HAP-1 (cell line): Measurements from ENCODE around the gene NCOA3.

Source experiments
- DNase-seq, 2 experiments: peaks; one replicate each; pipeline ENCODE4 v3.0.0-alpha.2; 2016 to 2020; ENCODE audit warnings: low spot score in 2 of 2
- H3K27me3 ChIP-seq: fragments of 250-450 bp; sonication (Bioruptor Pico); 2 replicates; pipeline ENCODE4 v1.5.1; 2020; ENCODE audit warnings: low read depth, mild to moderate bottlenecking, moderate library complexity
- H3K36me3 ChIP-seq: fragments of 250-450 bp; sonication (Bioruptor Pico); replicated peaks from 2 replicates; pipeline ENCODE4 v1.5.1; 2020; ENCODE audit warnings: mild to moderate bottlenecking
- H3K4me1 ChIP-seq: fragments of 250-450 bp; sonication (Bioruptor Pico); 2 replicates; pipeline ENCODE4 v1.5.1; 2020; ENCODE audit warnings: mild to moderate bottlenecking
- H3K4me3 ChIP-seq: fragments of 250-450 bp; sonication (Bioruptor Pico); 2 replicates; pipeline ENCODE4 v1.5.1; 2020; ENCODE audit warnings: mild to moderate bottlenecking, moderate library complexity
- H3K9me3 ChIP-seq: fragments of 250-450 bp; sonication (Bioruptor Pico); 2 replicates; pipeline ENCODE4 v1.5.1; 2020; ENCODE audit warnings: mild to moderate bottlenecking, moderate library complexity
- in situ Hi-C: fragments of 300-500 bp; cut with MboI; formaldehyde crosslinking; loops from 3 replicates; pipeline ENCODE4 v1.14.3; 2020; ENCODE audit warnings: low sequenced_read_pairs, inconsistent platforms, mixed read lengths

The NCOA3 gene

DNA sequence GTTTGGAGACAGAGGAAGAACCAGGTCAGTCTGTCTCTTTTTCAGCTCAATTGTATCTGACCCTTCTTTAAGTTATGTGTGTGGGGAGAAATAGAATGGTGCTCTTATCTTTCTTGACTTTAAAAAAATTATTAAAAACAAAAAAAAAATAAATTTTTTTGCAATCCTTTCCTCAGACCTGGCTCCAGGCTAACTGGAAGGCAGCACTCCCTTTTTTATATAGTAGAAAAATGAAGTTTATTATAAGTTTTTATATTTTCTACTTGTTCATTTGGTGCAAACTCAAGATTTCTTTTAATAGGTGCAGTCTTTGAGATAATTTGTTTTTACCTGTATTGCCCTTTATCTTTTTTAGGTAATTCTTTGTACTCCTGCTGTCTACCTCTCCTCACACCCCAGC is 153.9 kb downstream of the NCOA3 start:
- peaks cover 12% of the 10 kb centered on the region for H3K36me3 ChIP-seq
- H3K4me1 ChIP-seq, result peaks cover 15% of the 10 kb centered on the region
- no peaks in the 10 kb centered on the region for H3K9me3 ChIP-seq
- no peak for DNase-seq
- no peaks in the 10 kb centered on the region for H3K27me3 ChIP-seq
- H3K4me3 ChIP-seq, result no peak overlapping the region
- in situ Hi-C loops, result no loop called here

GRCh38 chr20:47656318-47656717 is 154.6 kb downstream of the NCOA3 start:
- no peak for DNase-seq
- Histone ChIP-seq H3K27me3 (no peaks in the 10 kb centered on the region), H3K9me3 (no peaks in the 10 kb centered on the region), H3K4me3 (no peak overlapping the region), H3K36me3 (peaks cover 12% of the 10 kb centered on the region), H3K4me1 (peaks cover 15% of the 10 kb centered on the region)
- in situ Hi-C loops, result no loop called here

GRCh38 chr20:47659904-47660601 is 158.4 kb downstream of the NCOA3 start:
- H3K4me3 ChIP-seq, result no peak overlapping the region
- DNase-seq, result no peak
- no peaks in the 10 kb centered on the region for H3K9me3 ChIP-seq
- in situ Hi-C loops, result no loop called here
- H3K36me3 ChIP-seq, result 0 out of 2 replicates have a peak, but pooled peaks cover 5% of the 10 kb centered on the region
- no peaks in the 10 kb centered on the region; the same call in none of the 2 replicates for H3K4me1 ChIP-seq
- no peaks in the 10 kb centered on the region for H3K27me3 ChIP-seq

DNA sequence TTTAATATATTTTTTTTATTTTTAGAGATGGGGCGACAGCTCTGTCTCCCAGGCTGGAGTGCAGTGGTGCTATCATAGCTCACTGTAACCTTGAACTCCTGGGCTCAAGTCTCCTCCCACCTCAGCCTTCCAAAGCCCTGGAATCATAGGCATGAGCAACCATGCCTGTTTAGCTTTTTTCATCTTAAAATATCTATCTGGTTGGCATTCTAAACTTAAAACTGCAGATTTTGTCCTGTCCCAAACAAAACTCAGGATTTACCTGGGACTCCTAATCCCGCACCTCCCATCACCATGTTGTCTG is 158.9 kb downstream of the NCOA3 start:
- no peaks in the 10 kb centered on the region for H3K9me3 ChIP-seq
- H3K4me3 ChIP-seq, result no peak overlapping the region
- H3K36me3 ChIP-seq, result no peaks in the 10 kb centered on the region
- H3K27me3 ChIP-seq, result no peaks in the 10 kb centered on the region
- in situ Hi-C loops, result no loop called here
- no peaks in the 10 kb centered on the region; the same call in none of the 2 replicates for H3K4me1 ChIP-seq
- DNase-seq, result no peak

DNA sequence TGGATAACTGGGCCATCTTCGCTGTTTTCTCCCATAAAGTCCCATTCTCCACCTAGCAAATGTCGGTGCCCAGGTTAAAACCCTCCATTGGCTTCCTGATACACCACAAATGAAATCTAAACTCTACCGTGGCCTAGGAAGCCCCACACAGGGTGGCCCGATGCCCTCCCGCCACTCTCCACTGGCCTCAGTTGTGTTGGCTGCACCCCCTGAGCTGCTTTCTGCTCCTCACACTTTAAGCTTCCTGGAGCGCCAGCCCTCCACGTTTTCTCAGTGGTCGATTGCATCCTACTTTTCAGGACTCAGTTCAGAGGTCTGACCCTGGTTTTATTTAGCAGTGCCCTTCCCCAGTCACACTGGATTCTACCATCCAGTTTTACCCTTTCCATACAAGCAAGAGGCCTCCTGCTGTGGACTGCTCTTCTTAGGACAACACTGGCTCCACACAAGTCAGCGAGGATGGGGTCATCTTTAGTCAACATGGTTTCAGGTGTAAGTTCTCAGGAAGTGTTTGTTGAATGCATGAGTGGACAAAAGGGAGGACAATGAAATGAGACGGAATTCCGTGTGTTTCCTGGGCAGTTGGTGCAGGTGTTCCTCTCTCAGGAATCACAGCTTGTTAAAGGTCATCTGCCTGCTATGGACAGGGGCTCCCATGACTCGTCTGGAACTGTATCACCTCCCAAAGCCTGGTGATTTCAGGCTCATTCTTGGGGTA is 159.5 kb downstream of the NCOA3 start:
- Histone ChIP-seq H3K36me3 (no peaks in the 10 kb centered on the region), H3K4me3 (no peak overlapping the region), H3K9me3 (no peaks in the 10 kb centered on the region), H3K4me1 (no peaks in the 10 kb centered on the region; the same call in none of the 2 replicates), H3K27me3 (no peaks in the 10 kb centered on the region)
- DNase-seq, result no peak
- in situ Hi-C loops, result no loop called here

GRCh38 chr20:47661714-47662113 is 160.0 kb downstream of the NCOA3 start:
- H3K27me3 ChIP-seq, result no peaks in the 10 kb centered on the region
- H3K4me3 ChIP-seq, result no peak overlapping the region
- no peaks in the 10 kb centered on the region; the same call in none of the 2 replicates for H3K4me1 ChIP-seq
- DNase-seq, result no peak
- in situ Hi-C loops, result no loop called here
- no peaks in the 10 kb centered on the region for H3K9me3 ChIP-seq
- H3K36me3 ChIP-seq, result no peaks in the 10 kb centered on the region

DNA sequence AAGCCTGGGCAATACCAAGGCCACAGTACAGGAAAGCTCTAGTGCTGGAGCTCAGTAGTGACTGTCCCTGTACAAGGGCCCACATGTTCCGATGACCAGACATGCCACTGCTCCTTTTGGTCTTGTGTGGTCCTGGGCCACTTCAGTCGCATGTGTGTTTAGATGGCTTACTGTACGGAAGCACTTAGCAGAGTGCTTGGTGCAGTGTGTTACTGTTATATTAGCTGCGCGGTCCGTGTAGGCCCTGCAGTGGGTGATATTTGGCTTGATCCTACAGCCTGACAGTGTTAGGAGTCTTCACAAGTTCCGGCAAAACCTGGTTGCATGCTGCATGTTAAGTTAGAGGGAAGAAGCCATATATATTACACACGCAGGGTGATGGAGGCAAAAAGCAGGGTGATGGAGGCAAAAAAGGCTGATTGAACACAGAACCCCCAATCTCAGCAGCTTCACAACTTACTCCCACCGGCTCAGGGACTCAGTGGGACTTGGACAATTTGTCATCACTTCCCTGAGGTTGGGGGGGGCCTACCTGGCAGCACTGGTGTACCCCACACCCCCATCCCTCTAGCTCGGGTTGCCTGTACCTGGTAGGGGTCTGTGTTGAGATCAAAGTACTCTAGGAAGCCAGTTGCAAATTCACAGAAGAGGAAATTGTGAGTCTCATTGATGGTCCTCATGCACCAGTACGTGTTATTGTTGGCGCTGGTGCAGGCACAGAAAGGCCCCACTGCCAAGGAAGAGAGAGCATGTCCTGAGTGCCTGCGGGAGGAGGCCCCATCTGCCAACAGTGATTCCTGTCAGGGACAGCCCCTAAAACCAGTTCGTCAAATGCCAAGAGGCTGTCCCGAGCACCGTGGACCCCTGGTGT is 161.0 kb downstream of the NCOA3 start:
- no peaks in the 10 kb centered on the region for H3K27me3 ChIP-seq
- no peak overlapping the region for H3K4me3 ChIP-seq
- H3K36me3 ChIP-seq, result no peaks in the 10 kb centered on the region
- no peak for DNase-seq
- in situ Hi-C loops, result no loop called here
- no peaks in the 10 kb centered on the region; the same call in 1 of the 2 replicates for H3K4me1 ChIP-seq
- no peaks in the 10 kb centered on the region for H3K9me3 ChIP-seq

GRCh38 chr20:47663354-47664067 is 161.8 kb downstream of the NCOA3 start:
- H3K36me3 ChIP-seq, result no peaks in the 10 kb centered on the region
- no peaks in the 10 kb centered on the region for H3K4me1 ChIP-seq
- H3K9me3 ChIP-seq, result no peaks in the 10 kb centered on the region
- no peak overlapping the region for H3K4me3 ChIP-seq
- no peaks in the 10 kb centered on the region for H3K27me3 ChIP-seq
- peak; percentile 67 to 88 for DNase-seq
- in situ Hi-C loops, result no loop called here

DNA sequence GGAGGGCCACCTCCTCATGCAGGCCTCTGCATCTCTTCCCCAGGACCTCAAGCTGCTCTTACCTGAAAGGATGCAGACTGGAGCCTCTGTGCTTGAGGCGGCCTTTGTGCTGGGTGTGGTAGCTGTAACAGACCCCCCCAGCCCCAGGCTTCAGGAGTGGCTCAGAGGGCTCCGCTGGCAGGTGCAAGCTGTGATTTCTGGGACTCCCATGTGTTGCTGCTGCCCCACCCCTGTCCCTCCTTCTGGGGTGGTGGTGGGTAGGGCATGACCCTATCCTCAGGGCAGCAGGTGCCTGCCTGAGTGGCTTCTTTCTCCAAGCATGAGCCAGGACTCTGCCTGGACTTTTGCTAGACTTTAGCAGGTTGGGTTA is 162.4 kb downstream of the NCOA3 start:
- in situ Hi-C loops, result no loop called here
- Histone ChIP-seq H3K36me3 (no peaks in the 10 kb centered on the region), H3K9me3 (no peaks in the 10 kb centered on the region), H3K27me3 (no peaks in the 10 kb centered on the region), H3K4me1 (no peaks in the 10 kb centered on the region), H3K4me3 (no peak overlapping the region)
- no peak for DNase-seq

DNA sequence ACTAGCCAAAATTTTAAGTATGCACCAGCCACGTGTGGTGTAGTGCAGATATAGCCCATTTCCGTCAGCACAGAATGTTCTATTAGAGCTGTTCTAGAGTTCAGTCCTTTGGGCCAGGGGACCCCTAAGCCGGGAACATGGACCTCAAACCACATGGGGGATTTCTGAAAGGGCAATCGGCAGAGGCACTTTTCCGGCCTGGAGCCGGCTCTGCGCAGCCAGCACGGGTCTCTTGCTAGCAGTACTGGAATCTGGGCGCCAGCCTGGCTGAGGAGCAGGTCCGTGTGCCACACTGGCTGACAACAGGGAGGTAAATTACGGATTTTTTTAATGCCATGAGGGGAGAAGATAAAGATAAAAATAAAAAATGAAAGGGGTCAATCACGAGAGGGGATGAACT is 163.1 kb downstream of the NCOA3 start:
- in situ Hi-C loops, result no loop called here
- Histone ChIP-seq H3K9me3 (no peaks in the 10 kb centered on the region), H3K4me1 (no peaks in the 10 kb centered on the region), H3K36me3 (no peaks in the 10 kb centered on the region), H3K4me3 (no peak overlapping the region), H3K27me3 (no peaks in the 10 kb centered on the region)
- DNase-seq, result no peak

GRCh38 chr20:47665221-47665991 is 163.7 kb downstream of the NCOA3 start:
- no peaks in the 10 kb centered on the region for H3K9me3 ChIP-seq
- no peak for DNase-seq
- no peaks in the 10 kb centered on the region for H3K27me3 ChIP-seq
- H3K4me3 ChIP-seq, result no peak overlapping the region
- in situ Hi-C loops, result no loop called here
- no peaks in the 10 kb centered on the region for H3K36me3 ChIP-seq
- H3K4me1 ChIP-seq, result no peaks in the 10 kb centered on the region

GRCh38 chr20:47666304-47666703 is 164.6 kb downstream of the NCOA3 start:
- Histone ChIP-seq H3K4me3 (no peak overlapping the region), H3K27me3 (no peaks in the 10 kb centered on the region), H3K9me3 (no peaks in the 10 kb centered on the region), H3K36me3 (no peaks in the 10 kb centered on the region), H3K4me1 (no peaks in the 10 kb centered on the region)
- no peak for DNase-seq
- in situ Hi-C loops, result no loop called here

DNA sequence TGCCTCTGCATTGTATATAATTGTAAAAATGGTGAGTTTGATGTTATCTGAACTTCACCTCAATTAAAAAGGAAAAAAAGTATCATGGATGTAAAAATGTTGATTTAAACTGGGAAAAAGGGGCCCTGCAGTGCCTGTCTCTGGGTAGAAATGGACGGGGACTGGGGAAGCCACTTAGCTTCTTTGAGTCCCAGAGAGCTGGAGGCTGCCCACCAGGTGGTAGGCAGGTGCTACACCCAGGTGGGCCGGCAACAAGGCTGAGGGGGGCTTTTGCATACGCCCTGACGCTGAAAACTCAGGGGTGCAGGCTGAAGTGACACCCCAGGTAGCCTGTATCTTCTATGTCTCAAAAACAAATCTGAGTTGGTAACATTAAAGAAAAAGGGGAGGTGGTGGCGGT is 165.4 kb downstream of the NCOA3 start:
- DNase-seq, result no peak
- H3K4me1 ChIP-seq, result no peaks in the 10 kb centered on the region
- no peaks in the 10 kb centered on the region for H3K27me3 ChIP-seq
- no peaks in the 10 kb centered on the region for H3K36me3 ChIP-seq
- no peaks in the 10 kb centered on the region for H3K9me3 ChIP-seq
- H3K4me3 ChIP-seq, result no peak overlapping the region
- in situ Hi-C loops, result no loop called here
